Measurements from ENCODE around the gene EIF4E2.

GRCh38 chr2:232538671-232539070 lies 11.8 kb upstream of the EIF4E2 start:
- no peak for TF ChIP-seq CTCF (IDR thresholded peaks at IDR 0.05)
- no peak for TF ChIP-seq POLR2A (IDR thresholded peaks at IDR 0.05)
